CD4-positive, alpha-beta T cell (primary cell): Measurements from ENCODE around the gene GRM8. TPM values are rescaled to one million over a fixed set of nuclear protein-coding genes. Genes with fewer than 3 reads are reported as not detected.

Experiments used
- ATAC-seq: fragments of 200-7000 bp; cut with Tn5 transposase; one replicate; pipeline ENCODE4 v1.10.0; 2022; ENCODE audit warnings: mild to moderate bottlenecking; ENCODE audit not compliant: poor library complexity
- CTCF ChIA-PET: fragments of 350-600 bp; sonication (Branson Sonifier 250); formaldehyde crosslinking; loops from one replicate; lab custom pipeline; 2021; ENCODE audit warnings: antibody characterized with exemption, inconsistent platforms; lab: Charles Lee
- POLR2A ChIA-PET: fragments of 350-600 bp; sonication (Branson Sonifier 250); formaldehyde crosslinking; loops from one replicate; lab custom pipeline; 2021; ENCODE audit warnings: antibody characterized with exemption, inconsistent platforms; lab: Charles Lee
- DNase-seq, 14 experiments: peaks; one replicate each; pipeline ENCODE4 v3.0.0-alpha.2; 2013 to 2020; ENCODE audit warnings: mixed read lengths in 2 of 14
- H3K27ac ChIP-seq, 2 donors: one replicate each; pipeline versions ENCODE4 v1.5.1 to v1.7.0; 2013; ENCODE audit warnings: low read length in 2 of 2, low read depth in 1 of 2, mild to moderate bottlenecking in 1 of 2
- H3K27me3 ChIP-seq, 2 experiments: 1 replicate in 1 of 2; 2 replicates in 1 of 2; pipeline versions ENCODE4 v1.6.1 to v1.7.0; 2013; ENCODE audit warnings: low read length in 2 of 2, control low read depth in 1 of 2, mild to moderate bottlenecking in 1 of 2, moderate library complexity in 1 of 2; ENCODE audit not compliant: insufficient read depth in 2 of 2, control insufficient read depth in 1 of 2
- H3K36me3 ChIP-seq: one replicate; pipeline ENCODE4 v1.6.1; 2013; ENCODE audit warnings: low read length, control low read depth; ENCODE audit not compliant: insufficient read depth
- H3K4me1 ChIP-seq: one replicate; pipeline ENCODE4 v1.6.1; 2013; ENCODE audit warnings: low read length, control low read depth; ENCODE audit not compliant: insufficient read depth
- H3K4me3 ChIP-seq: one replicate; pipeline ENCODE4 v1.5.1; 2013; ENCODE audit warnings: mild to moderate bottlenecking, low read length, moderate library complexity
- H3K9me3 ChIP-seq, 2 experiments: 1 replicate in 1 of 2; 2 replicates in 1 of 2; pipeline versions ENCODE4 v1.6.1 to v1.7.0; 2013; ENCODE audit warnings: low read length in 2 of 2, mild to moderate bottlenecking in 2 of 2, control low read depth in 1 of 2, moderate library complexity in 1 of 2; ENCODE audit not compliant: control insufficient read depth in 1 of 2, insufficient read depth in 1 of 2
- H3K27ac Mint-ChIP-seq: one replicate; pipeline ENCODE4 v1.8.0; 2020; ENCODE audit warnings: mixed read lengths
- H3K27me3 Mint-ChIP-seq: one replicate; pipeline ENCODE4 v1.8.0; 2021; ENCODE audit warnings: mixed read lengths
- H3K36me3 Mint-ChIP-seq: one replicate; pipeline ENCODE4 v1.8.0; 2021; ENCODE audit warnings: low read depth, mixed read lengths
- H3K4me1 Mint-ChIP-seq: one replicate; pipeline ENCODE4 v1.8.0; 2021; ENCODE audit warnings: low read depth, mixed read lengths
- H3K4me3 Mint-ChIP-seq: one replicate; pipeline ENCODE4 v1.8.0; 2020; ENCODE audit warnings: mild to moderate bottlenecking, mixed read lengths
- H3K9me3 Mint-ChIP-seq: one replicate; pipeline ENCODE4 v1.8.0; 2020; ENCODE audit warnings: mixed read lengths
- intact Hi-C, 2 experiments: fragments of 100-400 bp; cut with DNase I in 1 of 2; cut with micrococcal nuclease in 1 of 2; formaldehyde crosslinking; loops; one replicate each; pipeline versions ENCODE4 v1.15.1 to v1.9.0; 2023 to 2025; cut with DNase I, micrococcal nuclease
- total RNA-seq, 174 experiments: library from RNA in 2 of 174; stranded (reverse) in 2 of 174; gene quantifications; one replicate each; pipeline ENCODE4 v1.2.3 and lab custom pipeline; 2021 to 2026
- TF ChIP-seq, protein P1 (sequence below): fragments of 200-600 bp; IDR thresholded peaks from one replicate; pipeline ENCODE4 v1.8.0; 2022; ENCODE audit warnings: antibody characterized with exemption, mild to moderate bottlenecking

Gene GRM8
- total RNA-seq, 2 experiments from 2014 or later, result not detected

GRCh38 chr7:126791306-126791705 lies 461.4 kb downstream of the GRM8 start:
- no peak for DNase-seq
- no peaks in the 10 kb centered on the region for H3K4me1 Mint-ChIP-seq
- no peaks in the 10 kb centered on the region for H3K4me1 ChIP-seq
- CTCF ChIA-PET, result no interaction called here
- no peak for ATAC-seq
- H3K4me3 ChIP-seq, result no peak overlapping the region
- intact Hi-C loops, result loop anchor here in 1 of 2 experiments (10.0 kb wide), 1 partner anchor 1423 kb away; no protein-coding TSS in a partner anchor
- no peak overlapping the region for H3K27ac Mint-ChIP-seq
- H3K27me3 Mint-ChIP-seq, result peaks cover 22% of the 10 kb centered on the region
- POLR2A ChIA-PET, result no interaction called here
- no peak overlapping the region for H3K27ac ChIP-seq
- H3K36me3 ChIP-seq, result no peaks in the 10 kb centered on the region
- H3K9me3 ChIP-seq, result no peaks in the 10 kb centered on the region
- no peaks in the 10 kb centered on the region for H3K27me3 ChIP-seq
- no peaks in the 10 kb centered on the region for H3K36me3 Mint-ChIP-seq
- no peak overlapping the region for H3K4me3 Mint-ChIP-seq
- H3K9me3 Mint-ChIP-seq, result no peaks in the 10 kb centered on the region
- TF ChIP-seq, protein P1, sequence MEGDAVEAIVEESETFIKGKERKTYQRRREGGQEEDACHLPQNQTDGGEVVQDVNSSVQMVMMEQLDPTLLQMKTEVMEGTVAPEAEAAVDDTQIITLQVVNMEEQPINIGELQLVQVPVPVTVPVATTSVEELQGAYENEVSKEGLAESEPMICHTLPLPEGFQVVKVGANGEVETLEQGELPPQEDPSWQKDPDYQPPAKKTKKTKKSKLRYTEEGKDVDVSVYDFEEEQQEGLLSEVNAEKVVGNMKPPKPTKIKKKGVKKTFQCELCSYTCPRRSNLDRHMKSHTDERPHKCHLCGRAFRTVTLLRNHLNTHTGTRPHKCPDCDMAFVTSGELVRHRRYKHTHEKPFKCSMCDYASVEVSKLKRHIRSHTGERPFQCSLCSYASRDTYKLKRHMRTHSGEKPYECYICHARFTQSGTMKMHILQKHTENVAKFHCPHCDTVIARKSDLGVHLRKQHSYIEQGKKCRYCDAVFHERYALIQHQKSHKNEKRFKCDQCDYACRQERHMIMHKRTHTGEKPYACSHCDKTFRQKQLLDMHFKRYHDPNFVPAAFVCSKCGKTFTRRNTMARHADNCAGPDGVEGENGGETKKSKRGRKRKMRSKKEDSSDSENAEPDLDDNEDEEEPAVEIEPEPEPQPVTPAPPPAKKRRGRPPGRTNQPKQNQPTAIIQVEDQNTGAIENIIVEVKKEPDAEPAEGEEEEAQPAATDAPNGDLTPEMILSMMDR, result no peak

GRCh38 chr7:126790763-126791162 lies 462.0 kb downstream of the GRM8 start:
- CTCF ChIA-PET, result no interaction called here
- Histone ChIP-seq H3K9me3 (no peaks in the 10 kb centered on the region), H3K36me3 (no peaks in the 10 kb centered on the region), H3K27ac (no peak overlapping the region), H3K27me3 (no peaks in the 10 kb centered on the region), H3K4me1 (no peaks in the 10 kb centered on the region), H3K4me3 (no peak overlapping the region)
- H3K27me3 Mint-ChIP-seq, result peaks cover 22% of the 10 kb centered on the region
- intact Hi-C loops, result loop anchor here in 1 of 2 experiments (10.0 kb wide), 1 partner anchor 1424 kb away; no protein-coding TSS in a partner anchor
- no peak overlapping the region for H3K4me3 Mint-ChIP-seq
- ATAC-seq, result no peak
- TF ChIP-seq, protein P1, result no peak
- H3K9me3 Mint-ChIP-seq, result no peaks in the 10 kb centered on the region
- no peaks in the 10 kb centered on the region for H3K4me1 Mint-ChIP-seq
- no peak overlapping the region for H3K27ac Mint-ChIP-seq
- POLR2A ChIA-PET, result no interaction called here
- no peak for DNase-seq
- H3K36me3 Mint-ChIP-seq, result no peaks in the 10 kb centered on the region

GRCh38 chr7:126783613-126784012 lies 469.1 kb downstream of the GRM8 start:
- POLR2A ChIA-PET, result no interaction called here

More at GRCh38 chr7:126783613-126784012, 469.1 kb downstream of the GRM8 start:
- Mint-ChIP-seq H3K4me3 (no peak overlapping the region), H3K27me3 (no peaks in the 10 kb centered on the region), H3K27ac (no peak overlapping the region), H3K4me1 (no peaks in the 10 kb centered on the region), H3K9me3 (no peaks in the 10 kb centered on the region), H3K36me3 (no peaks in the 10 kb centered on the region)
- H3K27me3 ChIP-seq, result no peaks in the 10 kb centered on the region
- DNase-seq, result no peak
- CTCF ChIA-PET, result no interaction called here
- H3K4me1 ChIP-seq, result no peaks in the 10 kb centered on the region
- no peak overlapping the region for H3K27ac ChIP-seq
- TF ChIP-seq, protein P1, result no peak
- H3K4me3 ChIP-seq, result no peak overlapping the region
- ATAC-seq, result no peak
- H3K36me3 ChIP-seq, result no peaks in the 10 kb centered on the region
- intact Hi-C loops, result no loop called here
- no peaks in the 10 kb centered on the region for H3K9me3 ChIP-seq
